ENCODE results near the gene ZNF132. TPM values are rescaled to one million over a fixed set of nuclear protein-coding genes. Genes with fewer than 3 reads are reported as not detected.
A peak's percentile ranks its signal among the peaks of the same experiment; 100 is the strongest.
"Not testable (repeated sequence)": the region's sequence is repeated elsewhere in the genome, so short reads cannot be mapped to it uniquely, and the experiment has no call there.

ZNF132 gene
- 1 to 10 TPM; 3.2 to 5.3 TPM for total RNA-seq

- H3K4me3 Mint-ChIP-seq: peak within 1 kb of the TSS; percentile 92
- H3K36me3 Mint-ChIP-seq: peaks cover 59% of the 10 kb centered on the region
- H3K27ac Mint-ChIP-seq: peak within 1 kb of the TSS; percentile 83 to 85
- peaks cover 22% of the 10 kb centered on the region for H3K9me3 Mint-ChIP-seq
- DNase-seq (ENCODE audit: low spot score): peak; percentile 98
- ATAC-seq: peak; percentile 99
- peaks cover 0 to 3% of the 10 kb centered on the region in 2 donors for H3K27me3 Mint-ChIP-seq
- peaks cover 25 to 26% of the 10 kb centered on the region in 2 donors for H3K4me1 Mint-ChIP-seq (ENCODE audit: low read depth in 2 of 2)
These were observed at the start of gene ZNF132 for GRCh38 chr19:58439576-58440554. Gene ZNF132, minus strand, starts transcription at chr19:58440153. Its CDS starts 332 bp downstream, at chr19:58439821.

- not testable (repeated sequence) for H3K4me1 Mint-ChIP-seq (ENCODE audit: low read depth in 2 of 2); H3K36me3 Mint-ChIP-seq; H3K9me3 Mint-ChIP-seq; H3K4me3 Mint-ChIP-seq; DNase-seq (ENCODE audit: low spot score); H3K27ac Mint-ChIP-seq; H3K27me3 Mint-ChIP-seq; ATAC-seq
These were observed 44.4 kb upstream of the ZNF132 start for GRCh38 chr19:58484349-58484748.

- DNase-seq (ENCODE audit: low spot score) (no peak), ATAC-seq (no peak)
- Mint-ChIP-seq H3K4me1 (ENCODE audit: low read depth in 2 of 2) (no peaks in the 10 kb centered on the region), H3K4me3 (no peak overlapping the region), H3K9me3 (no peaks in the 10 kb centered on the region), H3K36me3 (no peaks in the 10 kb centered on the region), H3K27me3 (no peaks in the 10 kb centered on the region), H3K27ac (no peak overlapping the region)
These were observed 43.8 kb upstream of the ZNF132 start for GRCh38 chr19:58483776-58484175.

- no peak for ATAC-seq
- Mint-ChIP-seq H3K4me3 (no peak overlapping the region), H3K4me1 (ENCODE audit: low read depth in 2 of 2) (no peaks in the 10 kb centered on the region), H3K36me3 (no peaks in the 10 kb centered on the region), H3K27me3 (no peaks in the 10 kb centered on the region), H3K9me3 (no peaks in the 10 kb centered on the region), H3K27ac (no peak overlapping the region)
- DNase-seq (ENCODE audit: low spot score): no peak
These were observed 42.4 kb upstream of the ZNF132 start for GRCh38 chr19:58482372-58482771.

GRCh38 chr19:58480831-58481230, 40.9 kb upstream of the ZNF132 start:
- ATAC-seq (no peak), DNase-seq (ENCODE audit: low spot score) (no peak)
- no peaks in the 10 kb centered on the region for H3K27me3 Mint-ChIP-seq
- H3K4me1 Mint-ChIP-seq (ENCODE audit: low read depth in 2 of 2): peaks cover 6 to 7% of the 10 kb centered on the region in 2 donors
- H3K4me3 Mint-ChIP-seq: no peak overlapping the region
- no peaks in the 10 kb centered on the region for H3K36me3 Mint-ChIP-seq
- H3K27ac Mint-ChIP-seq: no peak overlapping the region
- no peaks in the 10 kb centered on the region for H3K9me3 Mint-ChIP-seq

GRCh38 chr19:58480481-58480830, 40.5 kb upstream of the ZNF132 start:
- H3K27me3 Mint-ChIP-seq: no peaks in the 10 kb centered on the region
- H3K4me3 Mint-ChIP-seq: no peak overlapping the region
- H3K27ac Mint-ChIP-seq: no peak overlapping the region
- peaks cover 6 to 7% of the 10 kb centered on the region in 2 donors for H3K4me1 Mint-ChIP-seq (ENCODE audit: low read depth in 2 of 2)
- DNase-seq (ENCODE audit: low spot score) (no peak), ATAC-seq (no peak)
- H3K9me3 Mint-ChIP-seq: no peaks in the 10 kb centered on the region
- H3K36me3 Mint-ChIP-seq: no peaks in the 10 kb centered on the region

- Mint-ChIP-seq H3K4me3 (no peak overlapping the region), H3K27ac (no peak overlapping the region), H3K36me3 (no peaks in the 10 kb centered on the region), H3K27me3 (no peaks in the 10 kb centered on the region), H3K4me1 (ENCODE audit: low read depth in 2 of 2) (peaks cover 9 to 11% of the 10 kb centered on the region in 2 donors), H3K9me3 (no peaks in the 10 kb centered on the region)
- ATAC-seq (no peak), DNase-seq (ENCODE audit: low spot score) (no peak)
These were observed 40.0 kb upstream of the ZNF132 start for GRCh38 chr19:58479736-58480480.

- ATAC-seq: no peak
- Mint-ChIP-seq H3K4me3 (no peak overlapping the region), H3K36me3 (no peaks in the 10 kb centered on the region), H3K27me3 (no peaks in the 10 kb centered on the region), H3K27ac (no peak overlapping the region), H3K9me3 (no peaks in the 10 kb centered on the region), H3K4me1 (ENCODE audit: low read depth in 2 of 2) (peaks cover 11 to 13% of the 10 kb centered on the region in 2 donors)
- DNase-seq (ENCODE audit: low spot score): no peak
These were observed 39.4 kb upstream of the ZNF132 start for GRCh38 chr19:58479303-58479702.

GRCh38 chr19:58477871-58478270, 37.9 kb upstream of the ZNF132 start:
- ATAC-seq (no peak), DNase-seq (ENCODE audit: low spot score) (no peak)
- no peaks in the 10 kb centered on the region for H3K36me3 Mint-ChIP-seq
- peak overlapping the region in 1 of 2 donors; percentile 84 for H3K27ac Mint-ChIP-seq
- H3K27me3 Mint-ChIP-seq: no peaks in the 10 kb centered on the region
- no peak overlapping the region for H3K4me3 Mint-ChIP-seq
- peaks cover 11 to 13% of the 10 kb centered on the region in 2 donors for H3K4me1 Mint-ChIP-seq (ENCODE audit: low read depth in 2 of 2)
- no peaks in the 10 kb centered on the region for H3K9me3 Mint-ChIP-seq

GRCh38 chr19:58477130-58477529, 37.2 kb upstream of the ZNF132 start:
- DNase-seq (ENCODE audit: low spot score) (no peak), ATAC-seq (no peak)
- Mint-ChIP-seq H3K9me3 (no peaks in the 10 kb centered on the region), H3K4me1 (ENCODE audit: low read depth in 2 of 2) (peaks cover 11 to 13% of the 10 kb centered on the region in 2 donors), H3K27me3 (no peaks in the 10 kb centered on the region), H3K36me3 (no peaks in the 10 kb centered on the region), H3K27ac (peak overlapping the region; percentile 84 to 89), H3K4me3 (peak overlapping the region; percentile 88)

- H3K36me3 Mint-ChIP-seq: no peaks in the 10 kb centered on the region
- ATAC-seq: no peak
These were observed 36.6 kb upstream of the ZNF132 start for GRCh38 chr19:58476498-58477015.

GRCh38 chr19:58475714-58476497, 36.0 kb upstream of the ZNF132 start, which contains the start of gene ZNF446:
Gene ZNF446, plus strand, starts transcription at chr19:58476352. Its CDS starts 867 bp downstream, at chr19:58477219.
- Mint-ChIP-seq H3K4me1 (ENCODE audit: low read depth in 2 of 2) (peaks cover 11 to 13% of the 10 kb centered on the region in 2 donors), H3K36me3 (no peaks in the 10 kb centered on the region), H3K9me3 (no peaks in the 10 kb centered on the region), H3K27me3 (no peaks in the 10 kb centered on the region), H3K4me3 (peak within 1 kb of the TSS; percentile 88), H3K27ac (peak within 1 kb of the TSS; percentile 84 to 89)
- ATAC-seq: peak; percentile 93 to 95
- peak; percentile 96 for DNase-seq (ENCODE audit: low spot score)

More at GRCh38 chr19:58476498-58477015, 36.6 kb upstream of the ZNF132 start:
- peak overlapping the region; percentile 88 for H3K4me3 Mint-ChIP-seq
- peak overlapping the region; percentile 84 to 89 for H3K27ac Mint-ChIP-seq
- H3K9me3 Mint-ChIP-seq: no peaks in the 10 kb centered on the region
- DNase-seq (ENCODE audit: low spot score): no peak
- no peaks in the 10 kb centered on the region for H3K27me3 Mint-ChIP-seq
- peaks cover 11 to 13% of the 10 kb centered on the region in 2 donors for H3K4me1 Mint-ChIP-seq (ENCODE audit: low read depth in 2 of 2)
